ENCODE results near the gene KCNJ5. TPM values are rescaled to one million over a fixed set of nuclear protein-coding genes. Genes with fewer than 3 reads are reported as not detected.

KCNJ5 gene
- total RNA-seq, 1 experiment from 2014 or later, result not detected

DNA sequence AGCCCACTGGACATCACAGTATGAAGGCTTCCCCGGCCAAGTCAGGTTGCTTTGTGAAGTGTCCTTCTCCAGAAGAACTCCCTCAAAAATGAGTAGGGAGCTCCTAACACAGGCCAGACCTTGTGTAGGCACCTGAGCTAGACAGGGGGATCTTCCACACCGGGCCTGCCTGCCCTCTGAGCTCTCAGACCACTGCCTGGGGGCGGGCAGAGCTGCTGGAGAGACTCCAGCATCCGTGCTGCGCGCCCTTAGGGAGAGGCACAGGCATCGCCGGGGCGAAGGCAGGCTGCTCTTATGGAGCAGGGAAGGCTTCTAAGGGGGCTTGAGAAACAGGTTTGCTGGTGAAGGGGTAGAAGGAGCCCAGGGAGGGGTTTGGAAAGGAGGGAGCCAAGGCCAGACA is 4.4 kb downstream of the KCNJ5 start:
- Histone ChIP-seq H2AFZ (ENCODE audit: low read length) (no peak overlapping the region), H3K27ac (ENCODE audit: low read length) (no peak overlapping the region), H3K9me3 (ENCODE audit: low read length) (no peaks in the 10 kb centered on the region), H3K4me3 (ENCODE audit: low read length) (no peak overlapping the region), H3K4me2 (ENCODE audit: low read depth, low read length, poor library complexity, severe bottlenecking) (no peak overlapping the region), H3K36me3 (ENCODE audit: insufficient read depth, low read length) (no peaks in the 10 kb centered on the region), H3K27me3 (ENCODE audit: low read length) (no peaks in the 10 kb centered on the region), H4K20me1 (ENCODE audit: insufficient read depth, low read depth, low read length) (no peaks in the 10 kb centered on the region), H3K9ac (ENCODE audit: low read length) (no peak overlapping the region), H3K4me1 (ENCODE audit: low read length) (no peaks in the 10 kb centered on the region), H3K79me2 (ENCODE audit: low read length) (no peaks in the 10 kb centered on the region), H3K9me2 (replicated peaks; ENCODE audit: insufficient read depth, low read length) (no peaks in the 10 kb centered on the region)
- DNase-seq, result no peak

DNA sequence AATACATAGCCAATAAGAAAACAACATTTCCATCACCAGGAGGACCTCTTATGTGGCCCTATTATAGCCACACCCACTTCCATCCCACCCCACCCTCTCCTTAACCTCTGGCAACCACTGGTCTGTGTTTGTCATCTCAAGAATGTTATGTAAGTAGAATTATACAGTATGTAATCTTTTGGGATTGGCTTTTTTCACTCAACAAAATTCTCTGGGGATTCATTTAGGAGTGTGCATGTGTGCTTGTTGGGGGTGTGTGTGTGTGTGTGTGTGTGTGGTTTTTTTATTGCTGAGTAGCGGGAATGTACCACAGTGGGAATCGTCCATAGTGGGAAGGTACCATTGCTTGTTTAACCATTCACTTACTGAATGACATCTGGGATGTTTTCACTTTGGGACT is 5.2 kb downstream of the KCNJ5 start:
- no peaks in the 10 kb centered on the region for H3K36me3 ChIP-seq (ENCODE audit: insufficient read depth, low read length)
- H3K27me3 ChIP-seq (ENCODE audit: low read length), result no peaks in the 10 kb centered on the region
- H3K4me1 ChIP-seq (ENCODE audit: low read length), result no peaks in the 10 kb centered on the region
- H4K20me1 ChIP-seq (ENCODE audit: insufficient read depth, low read depth, low read length), result no peaks in the 10 kb centered on the region
- no peak overlapping the region for H3K4me2 ChIP-seq (ENCODE audit: low read depth, low read length, poor library complexity, severe bottlenecking)
- no peak overlapping the region for H3K4me3 ChIP-seq (ENCODE audit: low read length)
- no peaks in the 10 kb centered on the region for H3K79me2 ChIP-seq (ENCODE audit: low read length)
- H2AFZ ChIP-seq (ENCODE audit: low read length), result no peak overlapping the region
- H3K9me3 ChIP-seq (ENCODE audit: low read length), result no peaks in the 10 kb centered on the region
- H3K27ac ChIP-seq (ENCODE audit: low read length), result no peak overlapping the region
- H3K9me2 ChIP-seq (replicated peaks; ENCODE audit: insufficient read depth, low read length), result no peaks in the 10 kb centered on the region
- H3K9ac ChIP-seq (ENCODE audit: low read length), result no peak overlapping the region
- no peak for DNase-seq

- Histone ChIP-seq H2AFZ (ENCODE audit: low read length) (no peak overlapping the region), H4K20me1 (ENCODE audit: insufficient read depth, low read depth, low read length) (no peaks in the 10 kb centered on the region), H3K36me3 (ENCODE audit: insufficient read depth, low read length) (no peaks in the 10 kb centered on the region), H3K79me2 (ENCODE audit: low read length) (no peaks in the 10 kb centered on the region), H3K27ac (ENCODE audit: low read length) (no peak overlapping the region), H3K9me3 (ENCODE audit: low read length) (no peaks in the 10 kb centered on the region), H3K9ac (ENCODE audit: low read length) (no peak overlapping the region), H3K4me1 (ENCODE audit: low read length) (no peaks in the 10 kb centered on the region), H3K27me3 (ENCODE audit: low read length) (no peaks in the 10 kb centered on the region), H3K4me3 (ENCODE audit: low read length) (no peak overlapping the region), H3K9me2 (replicated peaks; ENCODE audit: insufficient read depth, low read length) (no peaks in the 10 kb centered on the region), H3K4me2 (ENCODE audit: low read depth, low read length, poor library complexity, severe bottlenecking) (no peak overlapping the region)
- no peak for DNase-seq
These were observed 6.7 kb downstream of the KCNJ5 start for GRCh38 chr11:128897826-128898225.

DNA sequence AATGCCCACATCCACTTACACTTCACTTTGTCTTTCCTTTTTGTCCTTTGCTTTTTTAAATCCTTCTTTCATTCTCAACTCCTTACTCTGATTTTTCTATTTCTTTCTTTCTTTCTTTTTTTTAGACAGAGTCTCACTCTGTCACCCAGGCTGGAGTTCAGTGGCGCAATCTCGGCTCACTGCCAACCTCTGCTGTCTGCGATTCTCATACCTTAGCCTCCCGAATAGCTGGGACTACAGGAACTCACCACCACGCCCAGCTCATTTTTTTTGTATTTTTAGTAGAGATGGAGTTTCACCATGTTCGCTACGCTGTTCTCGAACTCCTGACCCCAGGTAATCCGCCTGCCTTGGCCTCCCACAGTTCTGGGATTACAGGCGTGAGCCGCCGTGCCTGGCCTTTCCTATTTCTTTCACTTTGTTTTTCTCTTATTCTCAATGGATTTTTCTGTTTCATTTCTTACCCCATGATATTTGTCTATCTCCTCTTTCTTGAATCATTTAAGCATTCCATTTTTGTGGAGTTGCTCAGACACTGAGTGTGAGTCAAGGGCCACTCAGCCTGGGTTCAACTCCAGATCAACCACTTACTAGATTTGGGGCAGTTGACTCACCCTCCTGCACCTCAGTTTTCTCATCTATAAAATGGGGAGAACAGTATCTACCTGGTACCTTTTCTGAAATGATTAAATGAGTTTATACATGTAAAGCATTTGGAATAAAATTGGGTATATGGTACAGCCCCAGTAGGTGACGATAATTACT is 7.6 kb downstream of the KCNJ5 start:
- H3K9me2 ChIP-seq (replicated peaks; ENCODE audit: insufficient read depth, low read length), result no peaks in the 10 kb centered on the region
- H3K4me3 ChIP-seq (ENCODE audit: low read length), result no peak overlapping the region
- H3K9me3 ChIP-seq (ENCODE audit: low read length), result no peaks in the 10 kb centered on the region
- no peak overlapping the region for H2AFZ ChIP-seq (ENCODE audit: low read length)
- H3K9ac ChIP-seq (ENCODE audit: low read length), result no peak overlapping the region
- H3K36me3 ChIP-seq (ENCODE audit: insufficient read depth, low read length), result no peaks in the 10 kb centered on the region
- DNase-seq, result no peak
- H4K20me1 ChIP-seq (ENCODE audit: insufficient read depth, low read depth, low read length), result no peaks in the 10 kb centered on the region
- H3K27me3 ChIP-seq (ENCODE audit: low read length), result no peaks in the 10 kb centered on the region
- no peak overlapping the region for H3K27ac ChIP-seq (ENCODE audit: low read length)
- H3K79me2 ChIP-seq (ENCODE audit: low read length), result no peaks in the 10 kb centered on the region
- H3K4me2 ChIP-seq (ENCODE audit: low read depth, low read length, poor library complexity, severe bottlenecking), result no peak overlapping the region
- H3K4me1 ChIP-seq (ENCODE audit: low read length), result no peaks in the 10 kb centered on the region

DNA sequence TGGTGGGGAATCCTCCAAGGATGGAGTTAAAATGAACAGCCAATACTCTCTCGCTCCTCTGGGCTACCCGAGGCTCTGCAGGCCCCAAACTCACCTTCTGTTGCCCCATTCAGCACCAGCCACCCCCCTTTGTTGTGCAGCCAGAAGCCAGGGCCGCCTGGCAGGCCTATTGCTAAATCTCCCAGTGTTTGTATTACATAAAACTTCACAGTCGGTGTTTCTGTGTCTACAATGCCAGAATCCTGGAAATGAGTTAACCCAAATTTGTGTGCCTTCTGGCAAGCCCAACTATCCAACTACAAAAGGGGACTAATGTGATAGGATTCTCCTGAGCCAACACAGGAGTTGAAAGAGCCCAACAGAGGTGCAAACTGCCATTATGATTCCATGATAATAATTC is 9.3 kb downstream of the KCNJ5 start:
- no peak overlapping the region for H3K4me3 ChIP-seq (ENCODE audit: low read length)
- no peak overlapping the region for H2AFZ ChIP-seq (ENCODE audit: low read length)
- H3K79me2 ChIP-seq (ENCODE audit: low read length), result no peaks in the 10 kb centered on the region
- H3K4me1 ChIP-seq (ENCODE audit: low read length), result no peaks in the 10 kb centered on the region
- H3K27me3 ChIP-seq (ENCODE audit: low read length), result no peaks in the 10 kb centered on the region
- H3K36me3 ChIP-seq (ENCODE audit: insufficient read depth, low read length), result no peaks in the 10 kb centered on the region
- no peaks in the 10 kb centered on the region for H3K9me3 ChIP-seq (ENCODE audit: low read length)
- no peak for DNase-seq
- H3K9ac ChIP-seq (ENCODE audit: low read length), result no peak overlapping the region
- no peaks in the 10 kb centered on the region for H4K20me1 ChIP-seq (ENCODE audit: insufficient read depth, low read depth, low read length)
- H3K4me2 ChIP-seq (ENCODE audit: low read depth, low read length, poor library complexity, severe bottlenecking), result no peak overlapping the region
- no peak overlapping the region for H3K27ac ChIP-seq (ENCODE audit: low read length)
- no peaks in the 10 kb centered on the region for H3K9me2 ChIP-seq (replicated peaks; ENCODE audit: insufficient read depth, low read length)

DNA sequence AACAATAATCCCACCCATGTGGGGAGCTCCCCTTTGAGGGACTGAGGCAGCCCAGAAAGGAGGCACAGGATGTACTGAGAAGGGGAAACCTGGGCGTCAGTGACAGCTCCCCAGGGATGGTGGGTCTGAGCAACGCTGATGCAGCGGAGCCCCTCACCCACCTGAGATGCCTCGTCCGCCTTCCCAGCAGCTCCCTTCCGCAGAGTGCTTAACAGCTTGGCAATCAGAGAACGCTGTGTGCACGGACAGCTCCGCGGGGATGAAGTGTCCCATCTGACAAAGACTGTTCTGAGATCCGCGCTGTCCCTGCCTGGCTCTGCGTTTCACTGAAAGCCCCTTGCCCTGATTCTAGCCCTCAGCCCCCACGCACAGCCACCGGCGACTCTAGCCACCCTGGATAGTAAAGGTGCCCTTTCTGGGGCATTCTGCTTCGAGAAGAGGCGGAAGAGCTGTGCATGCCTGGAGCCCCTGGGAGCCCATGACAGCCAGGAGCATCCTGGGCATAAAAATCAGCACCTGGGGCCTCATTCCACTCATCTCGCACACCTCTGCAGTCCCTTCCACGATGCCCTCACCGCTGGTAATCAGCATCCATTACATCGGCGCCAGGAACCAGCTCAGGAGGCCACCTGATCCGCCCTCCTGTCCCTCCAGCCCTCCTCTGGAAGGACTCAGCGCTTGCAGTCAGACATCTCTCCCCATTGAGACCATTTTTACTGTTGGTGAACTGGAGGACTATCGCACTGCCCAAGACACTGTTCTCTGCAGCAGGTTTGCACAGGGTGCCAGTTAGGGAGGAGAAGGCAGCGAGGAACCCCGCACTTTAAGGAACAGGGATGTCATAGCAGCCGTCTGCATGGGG is 10.7 kb downstream of the KCNJ5 start:
- H3K36me3 ChIP-seq (ENCODE audit: insufficient read depth, low read length), result no peaks in the 10 kb centered on the region
- H3K27me3 ChIP-seq (ENCODE audit: low read length), result no peaks in the 10 kb centered on the region
- H3K4me2 ChIP-seq (ENCODE audit: low read depth, low read length, poor library complexity, severe bottlenecking), result no peak overlapping the region
- no peaks in the 10 kb centered on the region for H3K79me2 ChIP-seq (ENCODE audit: low read length)
- H4K20me1 ChIP-seq (ENCODE audit: insufficient read depth, low read depth, low read length), result no peaks in the 10 kb centered on the region
- no peaks in the 10 kb centered on the region for H3K9me2 ChIP-seq (replicated peaks; ENCODE audit: insufficient read depth, low read length)
- no peaks in the 10 kb centered on the region for H3K9me3 ChIP-seq (ENCODE audit: low read length)
- no peak for DNase-seq
- no peak overlapping the region for H3K27ac ChIP-seq (ENCODE audit: low read length)
- H3K4me1 ChIP-seq (ENCODE audit: low read length), result no peaks in the 10 kb centered on the region
- no peak overlapping the region for H2AFZ ChIP-seq (ENCODE audit: low read length)
- no peak overlapping the region for H3K4me3 ChIP-seq (ENCODE audit: low read length)
- no peak overlapping the region for H3K9ac ChIP-seq (ENCODE audit: low read length)

DNA sequence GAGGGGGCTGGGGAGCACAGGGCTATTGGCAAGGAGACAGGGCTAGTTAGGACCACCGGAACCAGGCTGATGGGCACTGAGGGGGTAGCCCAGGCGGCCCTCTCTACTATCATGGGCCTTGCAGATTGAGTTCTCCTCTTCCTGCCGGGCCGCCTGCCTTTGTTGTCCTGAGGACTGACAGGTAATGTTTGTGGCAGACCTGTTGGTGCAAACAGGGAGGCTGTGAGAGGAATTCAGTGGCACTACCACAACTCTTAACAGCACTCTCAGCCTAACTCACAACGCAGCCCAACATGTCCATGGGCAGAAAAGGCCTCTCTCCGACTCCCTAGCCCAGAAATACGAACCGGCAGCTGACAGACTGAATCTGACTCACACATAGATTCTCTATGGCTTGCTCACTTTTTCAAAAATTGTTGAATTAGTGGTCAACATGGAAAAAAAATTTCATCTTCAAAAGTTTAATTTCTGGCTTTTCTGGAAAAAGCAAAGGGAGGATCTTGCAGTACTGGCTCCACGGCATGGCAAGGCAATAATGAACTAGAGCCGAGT is 11.4 kb downstream of the KCNJ5 start:
- Histone ChIP-seq H3K27ac (ENCODE audit: low read length) (no peak overlapping the region), H3K9me2 (replicated peaks; ENCODE audit: insufficient read depth, low read length) (no peaks in the 10 kb centered on the region), H3K4me2 (ENCODE audit: low read depth, low read length, poor library complexity, severe bottlenecking) (no peak overlapping the region), H3K9me3 (ENCODE audit: low read length) (no peaks in the 10 kb centered on the region), H3K4me3 (ENCODE audit: low read length) (no peak overlapping the region), H3K4me1 (ENCODE audit: low read length) (no peaks in the 10 kb centered on the region), H3K79me2 (ENCODE audit: low read length) (no peaks in the 10 kb centered on the region), H2AFZ (ENCODE audit: low read length) (no peak overlapping the region), H3K9ac (ENCODE audit: low read length) (no peak overlapping the region), H3K27me3 (ENCODE audit: low read length) (no peaks in the 10 kb centered on the region), H4K20me1 (ENCODE audit: insufficient read depth, low read depth, low read length) (no peaks in the 10 kb centered on the region), H3K36me3 (ENCODE audit: insufficient read depth, low read length) (no peaks in the 10 kb centered on the region)
- DNase-seq, result no peak

DNA sequence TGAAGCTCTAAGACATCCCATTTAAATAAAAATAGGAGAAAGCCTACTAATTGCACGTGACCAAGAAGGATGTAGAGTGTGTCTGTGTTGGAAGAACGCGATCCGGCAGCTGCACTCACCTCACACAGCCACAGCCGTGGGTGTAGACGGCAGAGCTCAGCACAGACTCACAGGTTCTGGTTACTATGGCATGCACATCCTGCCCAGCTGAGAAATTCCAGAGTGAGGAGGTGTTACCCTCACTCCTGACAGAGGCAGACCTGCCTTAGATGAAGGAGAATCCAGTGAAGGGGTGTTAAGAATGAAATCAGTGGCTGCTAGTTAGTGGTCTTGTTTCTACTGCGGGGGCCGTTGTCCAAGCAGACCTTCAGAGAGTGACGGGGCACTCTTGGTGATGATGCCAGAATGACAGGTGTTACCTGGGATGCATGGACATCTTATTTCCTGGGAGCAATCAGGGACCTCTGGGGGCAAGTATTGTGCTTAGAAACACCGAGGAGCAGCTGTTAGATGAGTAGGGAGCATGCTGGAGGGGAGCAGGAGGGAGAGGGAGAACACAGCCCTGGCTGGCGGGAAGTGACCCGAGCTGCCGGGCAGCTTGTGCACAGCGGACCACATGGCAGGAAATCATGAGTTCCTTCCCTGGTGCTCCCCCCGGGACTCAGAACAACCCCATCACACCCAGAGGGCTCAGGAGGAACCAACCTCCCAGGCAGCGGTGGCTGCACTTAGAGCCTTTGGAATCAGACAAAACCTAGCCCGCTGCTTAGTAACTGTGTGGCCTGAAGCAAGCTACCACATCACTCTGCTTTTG is 12.3 kb downstream of the KCNJ5 start:
- Histone ChIP-seq H3K4me2 (ENCODE audit: low read depth, low read length, poor library complexity, severe bottlenecking) (no peak overlapping the region), H3K9me2 (replicated peaks; ENCODE audit: insufficient read depth, low read length) (no peaks in the 10 kb centered on the region), H4K20me1 (ENCODE audit: insufficient read depth, low read depth, low read length) (no peaks in the 10 kb centered on the region), H3K4me3 (ENCODE audit: low read length) (no peak overlapping the region), H3K27ac (ENCODE audit: low read length) (no peak overlapping the region), H3K9ac (ENCODE audit: low read length) (no peak overlapping the region), H3K36me3 (ENCODE audit: insufficient read depth, low read length) (no peaks in the 10 kb centered on the region), H3K79me2 (ENCODE audit: low read length) (no peaks in the 10 kb centered on the region), H3K9me3 (ENCODE audit: low read length) (no peaks in the 10 kb centered on the region), H3K27me3 (ENCODE audit: low read length) (no peaks in the 10 kb centered on the region), H2AFZ (ENCODE audit: low read length) (no peak overlapping the region), H3K4me1 (ENCODE audit: low read length) (no peaks in the 10 kb centered on the region)
- no peak for DNase-seq
